OCI-LY1 (cell line): ENCODE data around the gene ATP6V0A1.
"Not testable (repeated sequence)": the region's sequence is repeated elsewhere in the genome, so short reads cannot be mapped to it uniquely, and the experiment has no call there.

Source experiments
- H2AFZ ChIP-seq: fragments of 200-600 bp; sonication (generic), shearing (Covaris generic); 2 replicates; pipeline ENCODE4 v1.6.0; 2014; ENCODE audit warnings: antibody characterized with exemption, mild to moderate bottlenecking, low read length
- H3F3A ChIP-seq: fragments of 200-600 bp; sonication (generic), shearing (Covaris generic); 2 replicates; pipeline ENCODE4 v1.6.0; 2014; ENCODE audit warnings: mild to moderate bottlenecking, antibody characterized with exemption, low read length, moderate library complexity; ENCODE audit not compliant: insufficient read depth
- H3K27ac ChIP-seq: fragments of 200-600 bp; sonication (generic); 2 replicates; pipeline ENCODE4 v1.5.1; 2014; ENCODE audit warnings: low read length, mixed run types, mild to moderate bottlenecking, low read depth; ENCODE audit not compliant: poor library complexity, severe bottlenecking
- H3K27me3 ChIP-seq: fragments of 200-600 bp; sonication (generic); 2 replicates; pipeline ENCODE4 v1.6.0; 2014; ENCODE audit warnings: antibody characterized with exemption, mild to moderate bottlenecking, low read length, moderate library complexity; ENCODE audit not compliant: insufficient read depth
- H3K36me3 ChIP-seq: fragments of 200-600 bp; sonication (generic); 2 replicates; pipeline ENCODE4 v1.6.1; 2014; ENCODE audit warnings: mild to moderate bottlenecking, antibody characterized with exemption, low read length, moderate library complexity, mixed read lengths; ENCODE audit not compliant: insufficient read depth
- H3K4me1 ChIP-seq: fragments of 200-600 bp; sonication (generic); 2 replicates; pipeline ENCODE4 v1.5.1; 2014; ENCODE audit warnings: mild to moderate bottlenecking, low read length, moderate library complexity; ENCODE audit not compliant: insufficient read depth, severe bottlenecking
- H3K4me2 ChIP-seq: fragments of 200-600 bp; sonication (generic), shearing (Covaris generic); 2 replicates; pipeline ENCODE4 v1.6.1; 2014; ENCODE audit warnings: low read length
- H3K4me3 ChIP-seq: fragments of 200-600 bp; sonication (generic); 2 replicates; pipeline ENCODE4 v1.5.1; 2014; ENCODE audit warnings: low read length, low read depth, mild to moderate bottlenecking, mixed read lengths; ENCODE audit not compliant: poor library complexity, severe bottlenecking
- H3K79me2 ChIP-seq: fragments of 200-600 bp; shearing (Covaris generic); 2 replicates; pipeline ENCODE4 v1.6.1; 2016; ENCODE audit warnings: mixed run types, low read length, mixed read lengths; ENCODE audit not compliant: insufficient read depth
- H3K9ac ChIP-seq: fragments of 200-600 bp; sonication (generic), shearing (Covaris generic); 2 replicates; pipeline ENCODE4 v1.6.1; 2014; ENCODE audit warnings: mild to moderate bottlenecking, low read length, mixed read lengths
- H3K9me2 ChIP-seq: fragments of 200-600 bp; sonication (generic), shearing (Covaris generic); 2 replicates; pipeline ENCODE4 v1.6.1; 2014; ENCODE audit warnings: low read depth, mild to moderate bottlenecking, low read length, mixed read lengths
- H3K9me3 ChIP-seq: fragments of 200-600 bp; shearing (Covaris generic); 2 replicates; pipeline ENCODE4 v1.6.1; 2014; ENCODE audit warnings: low read length, mixed read lengths
- H4K20me1 ChIP-seq: fragments of 200-600 bp; sonication (generic), shearing (Covaris generic); 2 replicates; pipeline ENCODE4 v1.6.0; 2016; ENCODE audit warnings: mild to moderate bottlenecking, low read length; ENCODE audit not compliant: insufficient read depth
- EZH2 ChIP-seq: fragments of 200-600 bp; sonication (generic), shearing (Covaris generic); IDR thresholded peaks from 2 replicates; pipeline ENCODE4 v1.8.0; 2017; ENCODE audit warnings: borderline replicate concordance, mixed run types, mild to moderate bottlenecking, antibody characterized with exemption, low read length, moderate library complexity, mixed read lengths
- TF ChIP-seq, protein P1 (sequence below): fragments of 200-600 bp; sonication (generic), shearing (Covaris generic); IDR thresholded peaks from 2 replicates; pipeline ENCODE4 v1.5.1; 2017; ENCODE audit warnings: mild to moderate bottlenecking, antibody characterized with exemption, low read length, moderate library complexity, mixed read lengths

Gene ATP6V0A1

GRCh38 chr17:42541041-42541833, 82.6 kb downstream of the ATP6V0A1 start:
- H3K9ac ChIP-seq, result no peak overlapping the region
- H3K27ac ChIP-seq, result no peak overlapping the region
- H3K4me1 ChIP-seq, result peaks cover 10% of the 10 kb centered on the region
- H4K20me1 ChIP-seq, result no peaks in the 10 kb centered on the region
- no peaks in the 10 kb centered on the region for H3K9me2 ChIP-seq
- no peak overlapping the region for H3K4me2 ChIP-seq
- no peak for TF ChIP-seq EZH2
- TF ChIP-seq, protein P1, sequence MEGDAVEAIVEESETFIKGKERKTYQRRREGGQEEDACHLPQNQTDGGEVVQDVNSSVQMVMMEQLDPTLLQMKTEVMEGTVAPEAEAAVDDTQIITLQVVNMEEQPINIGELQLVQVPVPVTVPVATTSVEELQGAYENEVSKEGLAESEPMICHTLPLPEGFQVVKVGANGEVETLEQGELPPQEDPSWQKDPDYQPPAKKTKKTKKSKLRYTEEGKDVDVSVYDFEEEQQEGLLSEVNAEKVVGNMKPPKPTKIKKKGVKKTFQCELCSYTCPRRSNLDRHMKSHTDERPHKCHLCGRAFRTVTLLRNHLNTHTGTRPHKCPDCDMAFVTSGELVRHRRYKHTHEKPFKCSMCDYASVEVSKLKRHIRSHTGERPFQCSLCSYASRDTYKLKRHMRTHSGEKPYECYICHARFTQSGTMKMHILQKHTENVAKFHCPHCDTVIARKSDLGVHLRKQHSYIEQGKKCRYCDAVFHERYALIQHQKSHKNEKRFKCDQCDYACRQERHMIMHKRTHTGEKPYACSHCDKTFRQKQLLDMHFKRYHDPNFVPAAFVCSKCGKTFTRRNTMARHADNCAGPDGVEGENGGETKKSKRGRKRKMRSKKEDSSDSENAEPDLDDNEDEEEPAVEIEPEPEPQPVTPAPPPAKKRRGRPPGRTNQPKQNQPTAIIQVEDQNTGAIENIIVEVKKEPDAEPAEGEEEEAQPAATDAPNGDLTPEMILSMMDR, result no peak
- no peaks in the 10 kb centered on the region for H3F3A ChIP-seq
- no peaks in the 10 kb centered on the region for H3K9me3 ChIP-seq
- H3K36me3 ChIP-seq, result peaks cover 33% of the 10 kb centered on the region
- H3K79me2 ChIP-seq, result no peaks in the 10 kb centered on the region
- H3K4me3 ChIP-seq, result no peak overlapping the region
- H2AFZ ChIP-seq, result no peak overlapping the region
- H3K27me3 ChIP-seq, result no peaks in the 10 kb centered on the region

DNA sequence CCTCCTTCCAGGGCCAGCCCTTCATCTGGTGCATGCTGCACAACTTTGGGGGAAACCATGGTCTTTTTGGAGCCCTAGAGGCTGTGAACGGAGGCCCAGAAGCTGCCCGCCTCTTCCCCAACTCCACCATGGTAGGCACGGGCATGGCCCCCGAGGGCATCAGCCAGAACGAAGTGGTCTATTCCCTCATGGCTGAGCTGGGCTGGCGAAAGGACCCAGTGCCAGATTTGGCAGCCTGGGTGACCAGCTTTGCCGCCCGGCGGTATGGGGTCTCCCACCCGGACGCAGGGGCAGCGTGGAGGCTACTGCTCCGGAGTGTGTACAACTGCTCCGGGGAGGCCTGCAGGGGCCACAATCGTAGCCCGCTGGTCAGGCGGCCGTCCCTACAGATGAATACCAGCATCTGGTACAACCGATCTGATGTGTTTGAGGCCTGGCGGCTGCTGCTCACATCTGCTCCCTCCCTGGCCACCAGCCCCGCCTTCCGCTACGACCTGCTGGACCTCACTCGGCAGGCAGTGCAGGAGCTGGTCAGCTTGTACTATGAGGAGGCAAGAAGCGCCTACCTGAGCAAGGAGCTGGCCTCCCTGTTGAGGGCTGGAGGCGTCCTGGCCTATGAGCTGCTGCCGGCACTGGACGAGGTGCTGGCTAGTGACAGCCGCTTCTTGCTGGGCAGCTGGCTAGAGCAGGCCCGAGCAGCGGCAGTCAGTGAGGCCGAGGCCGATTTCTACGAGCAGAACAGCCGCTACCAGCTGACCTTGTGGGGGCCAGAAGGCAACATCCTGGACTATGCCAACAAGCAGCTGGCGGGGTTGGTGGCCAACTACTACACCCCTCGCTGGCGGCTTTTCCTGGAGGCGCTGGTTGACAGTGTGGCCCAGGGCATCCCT, 84.8 kb downstream of the ATP6V0A1 start:
- no peaks in the 10 kb centered on the region for H3K9me2 ChIP-seq
- H2AFZ ChIP-seq, result no peak overlapping the region
- H3K9me3 ChIP-seq, result no peaks in the 10 kb centered on the region
- H3K9ac ChIP-seq, result no peak overlapping the region
- no peaks in the 10 kb centered on the region for H3K27me3 ChIP-seq
- no peaks in the 10 kb centered on the region for H3F3A ChIP-seq
- TF ChIP-seq, protein P1, result no peak
- no peak for TF ChIP-seq EZH2
- no peaks in the 10 kb centered on the region for H3K79me2 ChIP-seq
- no peak overlapping the region for H3K27ac ChIP-seq
- peaks cover 6% of the 10 kb centered on the region for H3K4me1 ChIP-seq
- H3K4me2 ChIP-seq, result no peak overlapping the region
- H4K20me1 ChIP-seq, result no peaks in the 10 kb centered on the region
- H3K36me3 ChIP-seq, result peaks cover 33% of the 10 kb centered on the region
- H3K4me3 ChIP-seq, result no peak overlapping the region

GRCh38 chr17:42544874-42545283, 86.2 kb downstream of the ATP6V0A1 start:
- H2AFZ ChIP-seq, result no peak overlapping the region
- no peaks in the 10 kb centered on the region for H3K79me2 ChIP-seq
- no peak overlapping the region for H3K4me2 ChIP-seq
- no peak overlapping the region for H3K4me3 ChIP-seq
- no peak overlapping the region for H3K9ac ChIP-seq
- H3K36me3 ChIP-seq, result peaks cover 25% of the 10 kb centered on the region
- H3K27me3 ChIP-seq, result no peaks in the 10 kb centered on the region
- no peaks in the 10 kb centered on the region for H4K20me1 ChIP-seq
- H3K4me1 ChIP-seq, result peaks cover 14% of the 10 kb centered on the region
- H3K9me3 ChIP-seq, result no peaks in the 10 kb centered on the region
- TF ChIP-seq EZH2, result no peak
- TF ChIP-seq, protein P1, result no peak
- H3K9me2 ChIP-seq, result no peaks in the 10 kb centered on the region
- H3K27ac ChIP-seq, result no peak overlapping the region
- H3F3A ChIP-seq, result no peaks in the 10 kb centered on the region

DNA sequence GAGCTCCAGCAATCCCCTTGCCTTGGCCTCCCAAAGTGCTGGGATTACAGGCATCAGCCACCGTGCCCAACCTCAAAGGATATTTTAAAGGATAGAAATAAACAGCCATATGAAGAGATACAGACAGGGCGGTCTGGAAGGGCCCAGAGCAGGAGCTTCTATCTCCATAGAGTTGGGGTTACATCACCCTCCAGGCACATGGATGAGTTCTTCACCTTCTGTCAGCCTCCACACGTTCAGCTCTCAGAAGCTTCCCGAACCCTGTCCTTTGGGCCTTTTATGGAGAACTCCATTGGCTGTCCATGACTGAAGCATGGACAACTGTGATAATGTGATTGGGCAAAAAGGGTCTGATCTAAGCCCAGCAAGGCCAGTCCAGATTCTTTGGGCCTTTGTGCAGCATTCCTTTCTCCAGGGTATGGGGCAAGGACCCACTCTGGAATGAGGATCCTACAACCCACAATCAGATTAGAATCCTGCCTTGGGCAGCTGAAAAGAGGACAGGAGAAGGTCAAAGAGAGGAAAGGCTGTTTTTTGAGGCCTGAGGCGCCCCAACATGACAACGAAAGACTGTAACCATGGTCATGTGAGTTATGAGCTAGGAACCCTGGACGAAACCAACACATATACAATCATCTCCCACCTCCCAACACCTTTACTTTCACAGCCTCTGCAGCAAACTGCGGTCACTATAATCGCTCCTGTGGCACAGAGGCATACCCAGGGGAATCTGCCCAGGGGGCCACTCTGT, 87.3 kb downstream of the ATP6V0A1 start:
- not testable (repeated sequence) for H3K9ac ChIP-seq, H3F3A ChIP-seq, H2AFZ ChIP-seq, H3K9me2 ChIP-seq, H3K27me3 ChIP-seq, H4K20me1 ChIP-seq, H3K4me2 ChIP-seq, H3K4me3 ChIP-seq, H3K27ac ChIP-seq, H3K79me2 ChIP-seq, H3K9me3 ChIP-seq
- Histone ChIP-seq H3K4me1 (peaks cover 14% of the 10 kb centered on the region), H3K36me3 (peaks cover 24% of the 10 kb centered on the region)
